Upper lobe of left lung (tissue), 4 donors: ENCODE measurements around the gene KIAA1549.

Source experiments
- POLR2A ChIP-seq, 4 donors: fragments of 450-650 bp; IDR thresholded peaks; one replicate each; pipeline ENCODE4 v1.5.1; 2016 to 2017; ENCODE audit warnings: antibody characterized with exemption in 4 of 4, mild to moderate bottlenecking in 2 of 4
- POLR2AphosphoS5 ChIP-seq, 2 donors: sonication (generic); formaldehyde crosslinking; IDR thresholded peaks; one replicate each; pipeline ENCODE4 v1.5.1; 2017; ENCODE audit warnings: antibody characterized with exemption in 2 of 2
- TF ChIP-seq, protein P1 (sequence below), 6 experiments: fragments of 450-650 bp in 4 of 6; fragments of 200-600 bp in 2 of 6; sonication (generic) in 2 of 6; IDR thresholded peaks; one replicate each; pipeline ENCODE4 v1.5.1; 2016 to 2019; ENCODE audit warnings: antibody characterized with exemption in 6 of 6

DNA sequence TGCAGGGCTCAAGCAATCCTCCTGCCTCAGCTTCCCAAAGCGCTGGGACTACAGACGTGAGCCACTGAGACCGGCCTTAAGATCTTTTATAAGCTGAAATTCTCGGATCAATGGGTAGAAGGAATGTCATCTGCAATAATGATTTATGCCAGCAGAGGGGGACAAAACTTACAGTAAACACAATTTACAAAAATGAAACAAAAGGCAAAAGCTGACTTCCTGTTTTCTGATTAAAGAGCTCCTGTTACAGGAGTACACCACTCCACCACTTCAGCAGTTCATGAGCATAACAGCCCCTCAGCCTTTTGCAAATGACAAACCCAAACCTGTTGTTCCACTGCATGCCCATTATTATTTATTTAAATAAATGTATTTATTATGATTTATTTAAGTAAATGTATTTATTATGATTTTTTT is 94.7 kb downstream of the KIAA1549 start:
- TF ChIP-seq, protein P1, sequence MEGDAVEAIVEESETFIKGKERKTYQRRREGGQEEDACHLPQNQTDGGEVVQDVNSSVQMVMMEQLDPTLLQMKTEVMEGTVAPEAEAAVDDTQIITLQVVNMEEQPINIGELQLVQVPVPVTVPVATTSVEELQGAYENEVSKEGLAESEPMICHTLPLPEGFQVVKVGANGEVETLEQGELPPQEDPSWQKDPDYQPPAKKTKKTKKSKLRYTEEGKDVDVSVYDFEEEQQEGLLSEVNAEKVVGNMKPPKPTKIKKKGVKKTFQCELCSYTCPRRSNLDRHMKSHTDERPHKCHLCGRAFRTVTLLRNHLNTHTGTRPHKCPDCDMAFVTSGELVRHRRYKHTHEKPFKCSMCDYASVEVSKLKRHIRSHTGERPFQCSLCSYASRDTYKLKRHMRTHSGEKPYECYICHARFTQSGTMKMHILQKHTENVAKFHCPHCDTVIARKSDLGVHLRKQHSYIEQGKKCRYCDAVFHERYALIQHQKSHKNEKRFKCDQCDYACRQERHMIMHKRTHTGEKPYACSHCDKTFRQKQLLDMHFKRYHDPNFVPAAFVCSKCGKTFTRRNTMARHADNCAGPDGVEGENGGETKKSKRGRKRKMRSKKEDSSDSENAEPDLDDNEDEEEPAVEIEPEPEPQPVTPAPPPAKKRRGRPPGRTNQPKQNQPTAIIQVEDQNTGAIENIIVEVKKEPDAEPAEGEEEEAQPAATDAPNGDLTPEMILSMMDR (IDR thresholded peaks at IDR 0.05) = peak; percentile 58 to 74 (median 72)
- TF ChIP-seq POLR2A (IDR thresholded peaks at IDR 0.05) (no peak), POLR2AphosphoS5 (IDR thresholded peaks at IDR 0.05) (no peak)
